A673 (cell line): Measurements from ENCODE around the gene BCAT1. TPM values are rescaled to one million over a fixed set of nuclear protein-coding genes. Genes with fewer than 3 reads are reported as not detected.

ENCODE experiments used
- BruUV-seq: library from RNA; stranded (reverse); fragments of 400-500 nt; replicated peaks from 2 replicates; lab custom pipeline; 2021; lab: Mats Ljungman, UMichigan
- CTCF ChIA-PET: fragments of 300-600 bp; sonication (Branson Sonifier 250); formaldehyde crosslinking; loops from one replicate; lab custom pipeline; 2022; ENCODE audit warnings: antibody characterized with exemption; lab: Charles Lee
- POLR2A ChIA-PET: fragments of 300-600 bp; sonication (Branson Sonifier 250); formaldehyde crosslinking; loops from one replicate; lab custom pipeline; 2022; ENCODE audit warnings: antibody characterized with exemption; ENCODE audit not compliant: low non-redundant PET; lab: Charles Lee
- DNase-seq: peaks from one replicate; pipeline ENCODE4 v3.0.0-alpha.2; 2015; ENCODE audit warnings: low spot score
- H3K27ac ChIP-seq: fragments of 200-600 bp; sonication (generic); 2 replicates; pipeline ENCODE4 v1.5.1; 2016; ENCODE audit warnings: mixed run types, low read depth, mild to moderate bottlenecking, mixed read lengths, antibody characterized with exemption, low read length; ENCODE audit not compliant: poor library complexity, severe bottlenecking
- H3K27me3 ChIP-seq: fragments of 200-600 bp; sonication (generic); replicated peaks from 2 replicates; pipeline ENCODE4 v1.6.1; 2017; ENCODE audit warnings: mixed run types, low read depth, mild to moderate bottlenecking, mixed read lengths, antibody characterized with exemption, low read length; ENCODE audit not compliant: insufficient read depth, poor library complexity
- H3K36me3 ChIP-seq: fragments of 200-600 bp; sonication (generic); 2 replicates; pipeline ENCODE4 v1.6.1; 2016; ENCODE audit warnings: mixed run types, mild to moderate bottlenecking, mixed read lengths, antibody characterized with exemption, low read length; ENCODE audit not compliant: insufficient read depth, poor library complexity, severe bottlenecking
- H3K4me1 ChIP-seq: fragments of 200-600 bp; sonication (generic); 2 replicates; pipeline ENCODE4 v1.6.1; 2017; ENCODE audit warnings: mixed run types, mild to moderate bottlenecking, mixed read lengths, antibody characterized with exemption, low read length; ENCODE audit not compliant: insufficient read depth, poor library complexity, severe bottlenecking
- H3K4me3 ChIP-seq: fragments of 200-600 bp; sonication (generic); 2 replicates; pipeline ENCODE4 v1.5.1; 2016; ENCODE audit warnings: low read depth, mixed run types, mild to moderate bottlenecking, mixed read lengths, low read length; ENCODE audit not compliant: poor library complexity, severe bottlenecking
- H3K9me3 ChIP-seq: fragments of 200-600 bp; sonication (generic); 2 replicates; pipeline ENCODE4 v1.6.1; 2016; ENCODE audit warnings: mixed run types, low read depth, mild to moderate bottlenecking, mixed read lengths, antibody characterized with exemption, low read length; ENCODE audit not compliant: poor library complexity, severe bottlenecking
- EZH2 ChIP-seq: fragments of 200-600 bp; sonication (generic); IDR thresholded peaks from 2 replicates; pipeline ENCODE4 v1.6.1; 2017; ENCODE audit warnings: borderline replicate concordance, low read depth, mild to moderate bottlenecking, mixed read lengths, antibody characterized with exemption, low read length; ENCODE audit not compliant: poor library complexity, severe bottlenecking
- intact Hi-C: fragments of 100-400 bp; cut with micrococcal nuclease; formaldehyde crosslinking; loops from one replicate; pipeline ENCODE4 v1.10.0; 2022; ENCODE audit not compliant: unreplicated experiment
- total RNA-seq: library from RNA; stranded (reverse); gene quantifications from 2 replicates; pipeline ENCODE4 v1.2.3, GENCODE V29; 2021
- TF ChIP-seq, protein P1 (sequence below): fragments of 300-800, 200-600 bp; sonication (generic); conservative IDR thresholded peaks from 2 replicates; pipeline ENCODE4 v1.5.1; 2017; ENCODE audit warnings: low read depth, mild to moderate bottlenecking, antibody characterized with exemption, low read length, moderate library complexity, mixed read lengths

BCAT1 gene
- total RNA-seq, 1 experiment from 2014 or later = 195 TPM

DNA sequence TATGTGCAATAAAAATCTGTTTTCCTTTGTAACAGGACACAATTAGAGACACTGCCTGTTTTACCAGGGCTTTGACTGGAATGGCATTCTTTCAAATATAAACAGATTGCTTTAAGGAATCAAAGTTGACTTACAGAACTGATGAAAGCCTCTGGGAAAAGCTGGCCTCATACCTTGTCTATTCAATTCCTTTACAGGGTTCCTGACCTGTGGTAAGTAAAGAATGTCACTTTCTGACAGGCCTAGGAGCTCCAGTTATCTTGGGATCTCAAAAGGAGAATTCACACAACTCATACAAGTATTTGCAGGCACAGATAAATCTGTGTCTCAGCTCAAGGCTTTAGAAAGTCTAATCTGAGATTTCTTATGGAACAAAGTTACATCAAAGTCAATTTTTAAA lies 88.4 kb downstream of the BCAT1 start:
- ChIA-PET POLR2A (no interaction called here), CTCF (no interaction called here)
- BruUV-seq = no TSS peak
- TF ChIP-seq, protein P1, sequence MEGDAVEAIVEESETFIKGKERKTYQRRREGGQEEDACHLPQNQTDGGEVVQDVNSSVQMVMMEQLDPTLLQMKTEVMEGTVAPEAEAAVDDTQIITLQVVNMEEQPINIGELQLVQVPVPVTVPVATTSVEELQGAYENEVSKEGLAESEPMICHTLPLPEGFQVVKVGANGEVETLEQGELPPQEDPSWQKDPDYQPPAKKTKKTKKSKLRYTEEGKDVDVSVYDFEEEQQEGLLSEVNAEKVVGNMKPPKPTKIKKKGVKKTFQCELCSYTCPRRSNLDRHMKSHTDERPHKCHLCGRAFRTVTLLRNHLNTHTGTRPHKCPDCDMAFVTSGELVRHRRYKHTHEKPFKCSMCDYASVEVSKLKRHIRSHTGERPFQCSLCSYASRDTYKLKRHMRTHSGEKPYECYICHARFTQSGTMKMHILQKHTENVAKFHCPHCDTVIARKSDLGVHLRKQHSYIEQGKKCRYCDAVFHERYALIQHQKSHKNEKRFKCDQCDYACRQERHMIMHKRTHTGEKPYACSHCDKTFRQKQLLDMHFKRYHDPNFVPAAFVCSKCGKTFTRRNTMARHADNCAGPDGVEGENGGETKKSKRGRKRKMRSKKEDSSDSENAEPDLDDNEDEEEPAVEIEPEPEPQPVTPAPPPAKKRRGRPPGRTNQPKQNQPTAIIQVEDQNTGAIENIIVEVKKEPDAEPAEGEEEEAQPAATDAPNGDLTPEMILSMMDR = no peak
- no peak for TF ChIP-seq EZH2
- Histone ChIP-seq H3K9me3 (peaks cover 26% of the 10 kb centered on the region), H3K27ac (no peak overlapping the region), H3K36me3 (peaks cover 34% of the 10 kb centered on the region), H3K4me1 (no peaks in the 10 kb centered on the region), H3K4me3 (no peak overlapping the region), H3K27me3 (no peaks in the 10 kb centered on the region)
- intact Hi-C loops = no loop called here
- DNase-seq = no peak

DNA sequence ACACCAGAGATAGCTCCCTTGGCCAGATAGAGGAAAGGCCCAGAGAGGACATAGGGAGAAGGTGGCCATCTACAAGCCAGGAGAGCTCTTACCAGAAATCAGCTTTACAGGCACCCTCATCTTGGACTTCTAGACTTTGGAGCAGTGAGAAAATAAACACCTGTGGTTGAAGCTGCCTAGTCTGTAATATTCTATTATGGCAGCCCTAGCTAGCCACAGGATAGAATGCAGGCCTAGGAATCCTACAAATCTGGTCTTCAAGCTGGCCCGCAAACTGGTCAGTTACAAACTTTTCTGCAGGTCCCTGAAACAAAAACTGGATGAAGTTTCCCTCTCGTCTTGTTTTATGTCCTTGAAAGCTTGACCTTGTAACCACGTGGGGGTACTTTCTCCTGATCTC lies 92.4 kb downstream of the BCAT1 start:
- ChIA-PET CTCF (no interaction called here), POLR2A (no interaction called here)
- Histone ChIP-seq H3K4me3 (no peak overlapping the region), H3K27me3 (no peaks in the 10 kb centered on the region), H3K27ac (no peak overlapping the region), H3K36me3 (peaks cover 32% of the 10 kb centered on the region), H3K9me3 (peaks cover 29% of the 10 kb centered on the region), H3K4me1 (peaks cover 25% of the 10 kb centered on the region)
- DNase-seq = no peak
- TF ChIP-seq, protein P1 = no peak
- no peak for TF ChIP-seq EZH2
- intact Hi-C loops = no loop called here
- no TSS peak for BruUV-seq

DNA sequence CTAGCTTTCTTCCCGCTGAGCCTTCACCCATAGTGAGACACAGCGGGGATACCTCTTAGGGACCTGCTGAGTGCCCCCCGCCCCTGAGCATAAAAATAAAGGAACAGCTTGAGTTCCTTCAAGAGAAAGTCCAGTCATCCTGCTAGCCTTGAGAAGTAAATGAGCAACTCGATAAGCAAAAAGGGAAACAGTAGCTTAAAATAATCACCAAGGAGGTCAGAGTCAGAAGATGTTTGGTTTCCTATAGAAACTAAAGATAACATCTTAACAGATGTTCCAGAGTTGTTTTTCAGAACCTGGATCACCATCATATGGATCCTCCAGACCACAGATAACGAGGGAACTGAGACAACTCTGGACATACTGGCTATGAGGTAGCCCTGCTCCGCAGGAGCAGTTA lies 94.0 kb downstream of the BCAT1 start:
- peak; percentile 47 for DNase-seq
- POLR2A ChIA-PET = no interaction called here
- intact Hi-C loops = loop anchor here (5.0 kb wide), 2 partner anchors 92 to 277 kb away; partner anchors contain the start of gene BCAT1
- CTCF ChIA-PET = no interaction called here
- TF ChIP-seq, protein P1 = no peak
- TF ChIP-seq EZH2 = no peak
- Histone ChIP-seq H3K36me3 (peaks cover 18% of the 10 kb centered on the region), H3K27me3 (no peaks in the 10 kb centered on the region), H3K9me3 (peaks cover 18% of the 10 kb centered on the region), H3K4me1 (peaks cover 39% of the 10 kb centered on the region), H3K4me3 (no peak overlapping the region), H3K27ac (peak overlapping the region; percentile 51)
- no TSS peak for BruUV-seq
